ENCODE results near the gene NEURL4. TPM values are rescaled to one million over a fixed set of nuclear protein-coding genes. Genes with fewer than 3 reads are reported as not detected.

The NEURL4 gene
- total and polyA plus RNA-seq, 2 donors (not counting 1 experiment from before 2014, with no cell fraction given) = 54.6 to 85.2 TPM

DNA sequence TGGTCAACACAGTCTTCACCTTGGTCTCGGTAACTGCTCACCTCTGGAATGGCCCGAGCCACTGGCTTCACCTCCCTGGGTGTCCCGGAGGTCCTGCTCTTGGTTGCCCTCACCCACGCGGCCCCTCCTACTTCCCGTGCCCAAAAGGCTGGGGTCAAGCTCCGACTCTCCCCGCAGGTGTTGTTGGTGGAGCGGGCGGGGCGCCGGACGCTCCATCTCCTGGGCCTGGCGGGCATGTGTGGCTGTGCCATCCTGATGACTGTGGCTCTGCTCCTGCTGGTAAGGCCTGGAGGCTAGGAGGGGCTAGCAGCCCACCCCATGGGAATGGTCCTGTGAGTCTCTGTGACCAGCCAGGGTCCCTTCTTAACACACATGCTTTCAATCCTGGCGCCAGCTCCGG, 44.2 kb downstream of the NEURL4 start:
- Mint-ChIP-seq H3K4me1 (peaks cover 20% of the 10 kb centered on the region), H3K27me3 (peaks cover 39% of the 10 kb centered on the region), H3K4me3 (no peak overlapping the region), H3K27ac (no peak overlapping the region), H3K9me3 (ENCODE audit: insufficient read depth) (no peaks in the 10 kb centered on the region)
- TF ChIP-seq EZH2 (IDR thresholded peaks at IDR 0.05; ENCODE audit: borderline replicate concordance, insufficient read depth, low read depth, low read length, poor library complexity, severe bottlenecking) = no peak
- TF ChIP-seq, protein P1, sequence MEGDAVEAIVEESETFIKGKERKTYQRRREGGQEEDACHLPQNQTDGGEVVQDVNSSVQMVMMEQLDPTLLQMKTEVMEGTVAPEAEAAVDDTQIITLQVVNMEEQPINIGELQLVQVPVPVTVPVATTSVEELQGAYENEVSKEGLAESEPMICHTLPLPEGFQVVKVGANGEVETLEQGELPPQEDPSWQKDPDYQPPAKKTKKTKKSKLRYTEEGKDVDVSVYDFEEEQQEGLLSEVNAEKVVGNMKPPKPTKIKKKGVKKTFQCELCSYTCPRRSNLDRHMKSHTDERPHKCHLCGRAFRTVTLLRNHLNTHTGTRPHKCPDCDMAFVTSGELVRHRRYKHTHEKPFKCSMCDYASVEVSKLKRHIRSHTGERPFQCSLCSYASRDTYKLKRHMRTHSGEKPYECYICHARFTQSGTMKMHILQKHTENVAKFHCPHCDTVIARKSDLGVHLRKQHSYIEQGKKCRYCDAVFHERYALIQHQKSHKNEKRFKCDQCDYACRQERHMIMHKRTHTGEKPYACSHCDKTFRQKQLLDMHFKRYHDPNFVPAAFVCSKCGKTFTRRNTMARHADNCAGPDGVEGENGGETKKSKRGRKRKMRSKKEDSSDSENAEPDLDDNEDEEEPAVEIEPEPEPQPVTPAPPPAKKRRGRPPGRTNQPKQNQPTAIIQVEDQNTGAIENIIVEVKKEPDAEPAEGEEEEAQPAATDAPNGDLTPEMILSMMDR (IDR thresholded peaks at IDR 0.05) = no peak
- H3K79me2 ChIP-seq (ENCODE audit: control insufficient read depth, insufficient read depth, low read length) = no peaks in the 10 kb centered on the region
- ATAC-seq (ENCODE audit: low read depth) = no peak
- H4K20me1 ChIP-seq (ENCODE audit: control insufficient read depth, insufficient read depth, low read length, poor library complexity, severe bottlenecking) = no peaks in the 10 kb centered on the region
- 93% methylated on average over 16 of the region's 16 CpGs for WGBS (ENCODE audit: insufficient coverage)
- H3K27me3 ChIP-seq (replicated peaks in 1 of 4; ENCODE audit: control extremely low read depth in 1 of 4, control insufficient read depth in 3 of 4, insufficient read depth in 4 of 4, low read length in 3 of 4) = peaks cover 0 to 57% (median 14%) of the 10 kb centered on the region in 4 experiments
- H3K36me3 ChIP-seq (replicated peaks in 1 of 2; ENCODE audit: control extremely low read depth in 1 of 2, control insufficient read depth in 1 of 2, extremely low read depth in 1 of 2, insufficient read depth in 2 of 2, low read length in 1 of 2) = no peaks in the 10 kb centered on the region
- POLR2A ChIA-PET = no interaction called here
- H3K4me1 ChIP-seq (ENCODE audit: control insufficient read depth in 2 of 2, insufficient read depth in 2 of 2, low read length in 2 of 2) = peaks cover 20 to 31% of the 10 kb centered on the region in 2 donors
- intact Hi-C loops (cut with micrococcal nuclease) = no loop called here
- no peak overlapping the region for H3K4me2 ChIP-seq (replicated peaks; ENCODE audit: low read depth, low read length, poor library complexity, severe bottlenecking)
- CTCF ChIA-PET = interaction anchor here (1.3 to 10.9 kb wide), 4 partner anchors 13 to 228 kb away, joined by 3 to 115 read pairs (median 4); no protein-coding TSS in a partner anchor
- H3K4me3 ChIP-seq (ENCODE audit: control extremely low read depth in 1 of 5, extremely low read depth in 1 of 5, insufficient read depth in 1 of 5, low read depth in 2 of 5, low read length in 4 of 5) = no peak overlapping the region
- no peak overlapping the region for H2AFZ ChIP-seq (ENCODE audit: insufficient read depth, low read depth, low read length, poor library complexity, severe bottlenecking)
- peaks cover 0 to 18% (median 0%) of the 10 kb centered on the region in 3 donors for H3K9me3 ChIP-seq (ENCODE audit: control extremely low read depth in 1 of 3, control insufficient read depth in 2 of 3, insufficient read depth in 1 of 3, low read length in 2 of 3)
- DNase-seq = no peak
- no peak overlapping the region for H3K27ac ChIP-seq (ENCODE audit: low read length in 2 of 2)
- no peak overlapping the region for H3K9ac ChIP-seq (ENCODE audit: low read length)

GRCh38 chr17:7283471-7284216, 45.5 kb downstream of the NEURL4 start:
- intact Hi-C loops (cut with micrococcal nuclease) = no loop called here
- peaks cover 20 to 31% of the 10 kb centered on the region in 2 donors for H3K4me1 ChIP-seq (ENCODE audit: control insufficient read depth in 2 of 2, insufficient read depth in 2 of 2, low read length in 2 of 2)
- ATAC-seq (ENCODE audit: low read depth) (no peak), DNase-seq (no peak)
- TF ChIP-seq, protein P1 (IDR thresholded peaks at IDR 0.05) = no peak
- TF ChIP-seq EZH2 (IDR thresholded peaks at IDR 0.05; ENCODE audit: borderline replicate concordance, insufficient read depth, low read depth, low read length, poor library complexity, severe bottlenecking) = no peak
- no peak overlapping the region for H3K4me2 ChIP-seq (replicated peaks; ENCODE audit: low read depth, low read length, poor library complexity, severe bottlenecking)
- WGBS (ENCODE audit: insufficient coverage) = 86% methylated on average over 10 of the region's 18 CpGs
- H3K4me1 Mint-ChIP-seq = peaks cover 20% of the 10 kb centered on the region
- no peaks in the 10 kb centered on the region for H4K20me1 ChIP-seq (ENCODE audit: control insufficient read depth, insufficient read depth, low read length, poor library complexity, severe bottlenecking)
- H3K36me3 ChIP-seq (replicated peaks in 1 of 2; ENCODE audit: control extremely low read depth in 1 of 2, control insufficient read depth in 1 of 2, extremely low read depth in 1 of 2, insufficient read depth in 2 of 2, low read length in 1 of 2) = no peaks in the 10 kb centered on the region
- H3K9me3 ChIP-seq (ENCODE audit: control extremely low read depth in 1 of 3, control insufficient read depth in 2 of 3, insufficient read depth in 1 of 3, low read length in 2 of 3) = peaks cover 0 to 18% (median 0%) of the 10 kb centered on the region in 3 donors
- H3K9me3 Mint-ChIP-seq (ENCODE audit: insufficient read depth) = no peaks in the 10 kb centered on the region
- H3K27ac ChIP-seq (ENCODE audit: low read length in 2 of 2) = no peak overlapping the region
- ChIA-PET POLR2A (interaction anchor here (0.6 to 1.8 kb wide), 2 partner anchors 13 to 196 kb away, joined by 3 to 4 read pairs; partner anchors contain the start of gene ZBTB4), CTCF (interaction anchor here (0.6 to 10.9 kb wide), 6 partner anchors 10 to 237 kb away, joined by 3 to 115 read pairs (median 4); no protein-coding TSS in a partner anchor)
- H2AFZ ChIP-seq (ENCODE audit: insufficient read depth, low read depth, low read length, poor library complexity, severe bottlenecking) = no peak overlapping the region
- no peak overlapping the region for H3K4me3 ChIP-seq (ENCODE audit: control extremely low read depth in 1 of 5, extremely low read depth in 1 of 5, insufficient read depth in 1 of 5, low read depth in 2 of 5, low read length in 4 of 5)
- no peak overlapping the region for H3K9ac ChIP-seq (ENCODE audit: low read length)
- H3K27ac Mint-ChIP-seq = peak overlapping the region; percentile 15
- H3K79me2 ChIP-seq (ENCODE audit: control insufficient read depth, insufficient read depth, low read length) = no peaks in the 10 kb centered on the region
- H3K4me3 Mint-ChIP-seq = peak overlapping the region; percentile 19
- H3K27me3 Mint-ChIP-seq = peaks cover 37% of the 10 kb centered on the region
- H3K27me3 ChIP-seq (replicated peaks in 1 of 4; ENCODE audit: control extremely low read depth in 1 of 4, control insufficient read depth in 3 of 4, insufficient read depth in 4 of 4, low read length in 3 of 4) = peaks cover 0 to 54% (median 13%) of the 10 kb centered on the region in 4 experiments

Measured in B cell (primary cell).